Liver (tissue), 9 donors: ENCODE measurements around the gene KCNQ4. TPM values are rescaled to one million over a fixed set of nuclear protein-coding genes. Genes with fewer than 3 reads are reported as not detected.

ENCODE experiments used
- DNase-seq: peaks from one replicate; pipeline ENCODE4 v3.0.0-alpha.2; 2017; ENCODE audit warnings: low spot score
- H3K27ac ChIP-seq, 2 donors: one replicate each; pipeline ENCODE4 v1.7.0; 2013; ENCODE audit warnings: inconsistent platforms in 2 of 2, low read length in 2 of 2, control low read depth in 1 of 2, low read depth in 1 of 2, mild to moderate bottlenecking in 1 of 2
- H3K27me3 ChIP-seq, 4 donors: one replicate each; pipeline versions ENCODE4 v1.6.1 to v1.7.0; 2013; ENCODE audit warnings: low read length in 3 of 4, inconsistent platforms in 1 of 4, mild to moderate bottlenecking in 1 of 4, moderate library complexity in 1 of 4; ENCODE audit not compliant: control insufficient read depth in 4 of 4, insufficient read depth in 4 of 4
- H3K36me3 ChIP-seq, 4 donors: one replicate each; pipeline versions ENCODE4 v1.6.1 to v1.7.0; 2013; ENCODE audit warnings: low read length in 3 of 4, mild to moderate bottlenecking in 3 of 4, low read depth in 1 of 4, moderate library complexity in 1 of 4; ENCODE audit not compliant: control insufficient read depth in 4 of 4, insufficient read depth in 3 of 4
- H3K4me1 ChIP-seq, 4 donors: one replicate each; pipeline versions ENCODE4 v1.6.1 to v1.7.0; 2013; ENCODE audit warnings: low read length in 3 of 4, mild to moderate bottlenecking in 3 of 4, moderate library complexity in 1 of 4; ENCODE audit not compliant: control insufficient read depth in 4 of 4, insufficient read depth in 4 of 4
- H3K4me3 ChIP-seq, 3 donors: one replicate each; pipeline versions ENCODE4 v1.6.1 to v1.7.0; 2013; ENCODE audit warnings: low read length in 3 of 3, control low read depth in 1 of 3, low read depth in 1 of 3, mild to moderate bottlenecking in 1 of 3
- H3K9ac ChIP-seq, 2 donors: one replicate each; pipeline ENCODE4 v1.7.0; 2013; ENCODE audit warnings: low read length in 2 of 2, mild to moderate bottlenecking in 2 of 2, moderate library complexity in 2 of 2, control low read depth in 1 of 2, low read depth in 1 of 2
- H3K9me3 ChIP-seq, 4 donors: one replicate each; pipeline versions ENCODE4 v1.6.1 to v1.7.0; 2013; ENCODE audit warnings: low read length in 3 of 4; ENCODE audit not compliant: control insufficient read depth in 4 of 4
- EGR1 ChIP-seq, 2 donors: IDR thresholded peaks; 2 replicates each; pipeline ENCODE4 v1.6.1; 2016 to 2018; ENCODE audit warnings: antibody characterized with exemption in 2 of 2, low read depth in 2 of 2
- FOXA1 ChIP-seq: IDR thresholded peaks from 2 replicates; pipeline ENCODE4 v1.6.1; 2016; ENCODE audit warnings: antibody characterized with exemption
- FOXA2 ChIP-seq: IDR thresholded peaks from 2 replicates; pipeline ENCODE4 v1.6.1; 2016; ENCODE audit warnings: antibody characterized with exemption
- GABPA ChIP-seq, 2 donors: IDR thresholded peaks in 1 of 2; conservative IDR thresholded peaks in 1 of 2; 2 replicates each; pipeline ENCODE4 v1.6.1; 2016; ENCODE audit warnings: antibody characterized with exemption in 2 of 2, mild to moderate bottlenecking in 1 of 2, moderate library complexity in 1 of 2
- HNF4A ChIP-seq, 2 donors: conservative IDR thresholded peaks; 2 replicates each; pipeline ENCODE4 v1.6.1; 2016; ENCODE audit warnings: antibody characterized with exemption in 2 of 2, mild to moderate bottlenecking in 2 of 2
- HNF4G ChIP-seq: IDR thresholded peaks from 2 replicates; pipeline ENCODE4 v1.6.1; 2016; ENCODE audit warnings: antibody characterized with exemption
- JUND ChIP-seq, 2 donors: IDR thresholded peaks; 2 replicates each; pipeline ENCODE4 v1.6.1; 2016; ENCODE audit warnings: antibody characterized with exemption in 2 of 2
- NR2F2 ChIP-seq: IDR thresholded peaks from 2 replicates; pipeline ENCODE4 v1.6.1; 2016; ENCODE audit warnings: antibody characterized with exemption
- RAD21 ChIP-seq, 2 donors: IDR thresholded peaks; 2 replicates each; pipeline ENCODE4 v1.6.1; 2016; ENCODE audit warnings: antibody characterized with exemption in 2 of 2, mild to moderate bottlenecking in 2 of 2
- RXRA ChIP-seq, 2 donors: IDR thresholded peaks; 2 replicates each; pipeline ENCODE4 v1.6.1; 2017 to 2018; ENCODE audit warnings: antibody characterized with exemption in 2 of 2, mild to moderate bottlenecking in 1 of 2
- SP1 ChIP-seq: IDR thresholded peaks from 2 replicates; pipeline ENCODE4 v1.6.1; 2018; ENCODE audit warnings: antibody characterized with exemption, mild to moderate bottlenecking
- TAF1 ChIP-seq: conservative IDR thresholded peaks from 2 replicates; pipeline ENCODE4 v1.6.1; 2016; ENCODE audit warnings: antibody characterized with exemption, mild to moderate bottlenecking
- YY1 ChIP-seq: IDR thresholded peaks from 2 replicates; pipeline ENCODE4 v1.6.1; 2016; ENCODE audit warnings: antibody characterized with exemption, mild to moderate bottlenecking
- WGBS: extraction: QIAGEN DNeasy Blood & Tissue Kit; methylation state at CpG from one replicate; pipeline ENCODE4 v1.1.7; 2013; 5-methylcytosine and 5-hydroxymethylcytosine counted together
- polyA plus RNA-seq, 2 donors: library from polyadenylated mRNA; stranded (reverse) in 1 of 2; unstranded in 1 of 2; fragments of 200-250 nt in 1 of 2; fragments of >200 nt in 1 of 2; fragmentation: Nextera tagmentation in 1 of 2; extraction: Ambion mirVana in 1 of 2; gene quantifications; one replicate each; pipeline versions ENCODE4 v1.2.1 to v1.2.3, GENCODE V29; 2013 to 2015
- total RNA-seq, 2 donors: library from RNA; depleted of rRNA; stranded (reverse); fragments of >200 nt; gene quantifications; one replicate each; pipeline ENCODE4 v1.2.3, GENCODE V29; 2014
- TF ChIP-seq, protein P1 (sequence below): IDR thresholded peaks from 2 replicates; pipeline ENCODE4 v1.6.1; 2016; ENCODE audit warnings: antibody characterized with exemption
- TF ChIP-seq, protein P2 (sequence below): IDR thresholded peaks from 2 replicates; pipeline ENCODE4 v1.6.1; 2016; ENCODE audit warnings: antibody characterized with exemption
- TF ChIP-seq, protein P3 (sequence below): IDR thresholded peaks from 2 replicates; pipeline ENCODE4 v1.6.1; 2016; ENCODE audit warnings: antibody characterized with exemption
- TF ChIP-seq, protein P4 (sequence below): fragments of 150-350 bp; IDR thresholded peaks from 2 replicates; pipeline ENCODE4 v1.5.1; 2017; ENCODE audit warnings: improper control_type of control experiment, low read depth, low read length; ENCODE audit not compliant: missing input control
- TF ChIP-seq, protein P5 (sequence below): IDR thresholded peaks from 2 replicates; pipeline ENCODE4 v1.6.1; 2016; ENCODE audit warnings: antibody characterized with exemption, mild to moderate bottlenecking
- donor health status: healthy.
- donor health status: healthy.
- donor health status: healthy.
- donor health status: healthy.
- donor health status: healthy.

Gene KCNQ4
- total and polyA plus RNA-seq, 4 donors, result 0.10 to 2.1 (median 0.27) TPM

DNA sequence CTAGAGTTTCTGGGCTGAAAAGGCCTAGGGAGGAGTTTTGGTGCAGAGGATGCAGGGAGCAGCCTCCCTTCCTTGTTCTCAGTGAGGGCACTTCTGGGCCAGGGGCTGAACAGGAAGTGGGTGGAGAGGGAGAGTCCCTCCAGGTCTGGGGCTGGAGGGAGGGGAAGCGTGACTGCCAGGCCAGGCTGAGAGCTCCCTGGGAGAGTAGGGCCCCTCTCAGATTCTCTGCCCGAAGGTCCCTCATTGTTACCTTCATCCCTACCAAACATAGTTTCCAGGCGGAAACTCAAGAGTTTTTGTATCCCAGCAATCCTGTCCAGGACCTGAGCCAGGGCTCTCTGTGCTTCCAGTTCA lies 41.8 kb downstream of the KCNQ4 start (continued):
- TF ChIP-seq, protein P1, sequence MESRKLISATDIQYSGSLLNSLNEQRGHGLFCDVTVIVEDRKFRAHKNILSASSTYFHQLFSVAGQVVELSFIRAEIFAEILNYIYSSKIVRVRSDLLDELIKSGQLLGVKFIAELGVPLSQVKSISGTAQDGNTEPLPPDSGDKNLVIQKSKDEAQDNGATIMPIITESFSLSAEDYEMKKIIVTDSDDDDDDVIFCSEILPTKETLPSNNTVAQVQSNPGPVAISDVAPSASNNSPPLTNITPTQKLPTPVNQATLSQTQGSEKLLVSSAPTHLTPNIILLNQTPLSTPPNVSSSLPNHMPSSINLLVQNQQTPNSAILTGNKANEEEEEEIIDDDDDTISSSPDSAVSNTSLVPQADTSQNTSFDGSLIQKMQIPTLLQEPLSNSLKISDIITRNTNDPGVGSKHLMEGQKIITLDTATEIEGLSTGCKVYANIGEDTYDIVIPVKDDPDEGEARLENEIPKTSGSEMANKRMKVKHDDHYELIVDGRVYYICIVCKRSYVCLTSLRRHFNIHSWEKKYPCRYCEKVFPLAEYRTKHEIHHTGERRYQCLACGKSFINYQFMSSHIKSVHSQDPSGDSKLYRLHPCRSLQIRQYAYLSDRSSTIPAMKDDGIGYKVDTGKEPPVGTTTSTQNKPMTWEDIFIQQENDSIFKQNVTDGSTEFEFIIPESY, result no peak
- TF ChIP-seq YY1, result no peak
- TF ChIP-seq JUND (IDR thresholded peaks at IDR 0.05), result no peak
- no peak for TF ChIP-seq RXRA (IDR thresholded peaks at IDR 0.05)
- no peak for TF ChIP-seq EGR1 (IDR thresholded peaks at IDR 0.05; ENCODE audit: low read depth in 2 of 2)
- TF ChIP-seq TAF1, result no peak
- TF ChIP-seq, protein P2, sequence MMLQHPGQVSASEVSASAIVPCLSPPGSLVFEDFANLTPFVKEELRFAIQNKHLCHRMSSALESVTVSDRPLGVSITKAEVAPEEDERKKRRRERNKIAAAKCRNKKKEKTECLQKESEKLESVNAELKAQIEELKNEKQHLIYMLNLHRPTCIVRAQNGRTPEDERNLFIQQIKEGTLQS, result no peak
- no peak for TF ChIP-seq SP1

DNA sequence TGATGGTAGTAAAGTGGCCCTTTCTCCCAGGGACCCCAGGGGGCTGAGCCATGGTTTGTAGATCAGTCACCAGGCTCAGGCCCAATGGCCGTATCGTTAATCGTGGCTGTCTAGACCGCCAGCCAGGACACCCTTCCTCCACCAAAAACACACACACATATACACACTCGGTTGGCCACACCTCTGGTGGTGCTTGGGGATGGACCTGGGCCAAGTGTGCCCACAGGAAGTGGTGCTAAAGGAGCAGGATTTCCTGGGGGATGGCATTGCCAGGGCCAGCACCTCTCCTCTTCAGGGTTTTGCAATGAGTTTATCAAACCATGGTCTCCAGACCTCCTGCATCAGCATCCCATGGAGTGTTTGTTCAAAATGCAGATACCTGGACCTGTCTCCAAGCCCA lies 42.4 kb downstream of the KCNQ4 start:
- no peaks in the 10 kb centered on the region for H3K36me3 ChIP-seq
- H3K4me1 ChIP-seq, result no peaks in the 10 kb centered on the region
- no peak overlapping the region for H3K9ac ChIP-seq
- H3K27ac ChIP-seq, result no peak overlapping the region
- WGBS, result 60% methylated on average over 5 of the region's 5 CpGs
- no peaks in the 10 kb centered on the region for H3K27me3 ChIP-seq
- TF ChIP-seq HNF4A (conservative IDR thresholded peaks at IDR 0.05), result no peak
- no peak for TF ChIP-seq RXRA (IDR thresholded peaks at IDR 0.05)
- TF ChIP-seq, protein P1, result no peak
- TF ChIP-seq JUND (IDR thresholded peaks at IDR 0.05), result no peak
- TF ChIP-seq HNF4G, result no peak
- no peak for TF ChIP-seq FOXA2
- no peak for TF ChIP-seq NR2F2
- no peak for TF ChIP-seq RAD21 (IDR thresholded peaks at IDR 0.05)
- TF ChIP-seq EGR1 (IDR thresholded peaks at IDR 0.05; ENCODE audit: low read depth in 2 of 2), result no peak
- TF ChIP-seq GABPA (IDR thresholded peaks at IDR 0.05 in 1 of 2, conservative IDR thresholded peaks at IDR 0.05 in 1 of 2), result no peak
- TF ChIP-seq, protein P3, sequence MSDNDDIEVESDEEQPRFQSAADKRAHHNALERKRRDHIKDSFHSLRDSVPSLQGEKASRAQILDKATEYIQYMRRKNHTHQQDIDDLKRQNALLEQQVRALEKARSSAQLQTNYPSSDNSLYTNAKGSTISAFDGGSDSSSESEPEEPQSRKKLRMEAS, result no peak
- TF ChIP-seq, protein P4, sequence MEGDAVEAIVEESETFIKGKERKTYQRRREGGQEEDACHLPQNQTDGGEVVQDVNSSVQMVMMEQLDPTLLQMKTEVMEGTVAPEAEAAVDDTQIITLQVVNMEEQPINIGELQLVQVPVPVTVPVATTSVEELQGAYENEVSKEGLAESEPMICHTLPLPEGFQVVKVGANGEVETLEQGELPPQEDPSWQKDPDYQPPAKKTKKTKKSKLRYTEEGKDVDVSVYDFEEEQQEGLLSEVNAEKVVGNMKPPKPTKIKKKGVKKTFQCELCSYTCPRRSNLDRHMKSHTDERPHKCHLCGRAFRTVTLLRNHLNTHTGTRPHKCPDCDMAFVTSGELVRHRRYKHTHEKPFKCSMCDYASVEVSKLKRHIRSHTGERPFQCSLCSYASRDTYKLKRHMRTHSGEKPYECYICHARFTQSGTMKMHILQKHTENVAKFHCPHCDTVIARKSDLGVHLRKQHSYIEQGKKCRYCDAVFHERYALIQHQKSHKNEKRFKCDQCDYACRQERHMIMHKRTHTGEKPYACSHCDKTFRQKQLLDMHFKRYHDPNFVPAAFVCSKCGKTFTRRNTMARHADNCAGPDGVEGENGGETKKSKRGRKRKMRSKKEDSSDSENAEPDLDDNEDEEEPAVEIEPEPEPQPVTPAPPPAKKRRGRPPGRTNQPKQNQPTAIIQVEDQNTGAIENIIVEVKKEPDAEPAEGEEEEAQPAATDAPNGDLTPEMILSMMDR, result no peak
- TF ChIP-seq, protein P5, sequence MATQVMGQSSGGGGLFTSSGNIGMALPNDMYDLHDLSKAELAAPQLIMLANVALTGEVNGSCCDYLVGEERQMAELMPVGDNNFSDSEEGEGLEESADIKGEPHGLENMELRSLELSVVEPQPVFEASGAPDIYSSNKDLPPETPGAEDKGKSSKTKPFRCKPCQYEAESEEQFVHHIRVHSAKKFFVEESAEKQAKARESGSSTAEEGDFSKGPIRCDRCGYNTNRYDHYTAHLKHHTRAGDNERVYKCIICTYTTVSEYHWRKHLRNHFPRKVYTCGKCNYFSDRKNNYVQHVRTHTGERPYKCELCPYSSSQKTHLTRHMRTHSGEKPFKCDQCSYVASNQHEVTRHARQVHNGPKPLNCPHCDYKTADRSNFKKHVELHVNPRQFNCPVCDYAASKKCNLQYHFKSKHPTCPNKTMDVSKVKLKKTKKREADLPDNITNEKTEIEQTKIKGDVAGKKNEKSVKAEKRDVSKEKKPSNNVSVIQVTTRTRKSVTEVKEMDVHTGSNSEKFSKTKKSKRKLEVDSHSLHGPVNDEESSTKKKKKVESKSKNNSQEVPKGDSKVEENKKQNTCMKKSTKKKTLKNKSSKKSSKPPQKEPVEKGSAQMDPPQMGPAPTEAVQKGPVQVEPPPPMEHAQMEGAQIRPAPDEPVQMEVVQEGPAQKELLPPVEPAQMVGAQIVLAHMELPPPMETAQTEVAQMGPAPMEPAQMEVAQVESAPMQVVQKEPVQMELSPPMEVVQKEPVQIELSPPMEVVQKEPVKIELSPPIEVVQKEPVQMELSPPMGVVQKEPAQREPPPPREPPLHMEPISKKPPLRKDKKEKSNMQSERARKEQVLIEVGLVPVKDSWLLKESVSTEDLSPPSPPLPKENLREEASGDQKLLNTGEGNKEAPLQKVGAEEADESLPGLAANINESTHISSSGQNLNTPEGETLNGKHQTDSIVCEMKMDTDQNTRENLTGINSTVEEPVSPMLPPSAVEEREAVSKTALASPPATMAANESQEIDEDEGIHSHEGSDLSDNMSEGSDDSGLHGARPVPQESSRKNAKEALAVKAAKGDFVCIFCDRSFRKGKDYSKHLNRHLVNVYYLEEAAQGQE, result no peak
- TF ChIP-seq SP1, result no peak
- TF ChIP-seq FOXA1, result no peak
- TF ChIP-seq, protein P2, result no peak
- TF ChIP-seq YY1, result no peak
- no peak for TF ChIP-seq TAF1
- H3K9me3 ChIP-seq, result no peaks in the 10 kb centered on the region
- no peak for DNase-seq
- H3K4me3 ChIP-seq, result no peak overlapping the region
